COLO829 (cell line): ENCODE results near the gene STYX.
"Not testable (repeated sequence)": the region's sequence is repeated elsewhere in the genome, so short reads cannot be mapped to it uniquely, and the experiment has no call there.

ENCODE experiments used
- DNase-seq: peaks from one replicate; pipeline ENCODE4 v3.0.0; 2012; ENCODE audit warnings: low spot score

The STYX gene

DNA sequence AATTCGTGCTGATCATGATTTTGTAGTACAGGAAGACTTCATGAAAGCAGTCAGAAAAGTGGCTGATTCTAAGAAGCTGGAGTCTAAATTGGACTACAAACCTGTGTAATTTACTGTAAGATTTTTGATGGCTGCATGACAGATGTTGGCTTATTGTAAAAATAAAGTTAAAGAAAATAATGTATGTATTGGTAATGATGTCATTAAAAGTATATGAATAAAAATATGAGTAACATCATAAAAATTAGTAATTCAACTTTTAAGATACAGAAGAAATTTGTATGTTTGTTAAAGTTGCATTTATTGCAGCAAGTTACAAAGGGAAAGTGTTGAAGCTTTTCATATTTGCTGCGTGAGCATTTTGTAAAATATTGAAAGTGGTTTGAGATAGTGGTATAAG, 2.5 kb upstream of the STYX start:
- not testable (repeated sequence) for DNase-seq

- not testable (repeated sequence) for DNase-seq
Observed at GRCh38 chr14:52729035-52729434, 931 bp upstream of the STYX start.

- DNase-seq, result no peak
Observed at GRCh38 chr14:52729585-52729924, 411 bp upstream of the STYX start.

DNA sequence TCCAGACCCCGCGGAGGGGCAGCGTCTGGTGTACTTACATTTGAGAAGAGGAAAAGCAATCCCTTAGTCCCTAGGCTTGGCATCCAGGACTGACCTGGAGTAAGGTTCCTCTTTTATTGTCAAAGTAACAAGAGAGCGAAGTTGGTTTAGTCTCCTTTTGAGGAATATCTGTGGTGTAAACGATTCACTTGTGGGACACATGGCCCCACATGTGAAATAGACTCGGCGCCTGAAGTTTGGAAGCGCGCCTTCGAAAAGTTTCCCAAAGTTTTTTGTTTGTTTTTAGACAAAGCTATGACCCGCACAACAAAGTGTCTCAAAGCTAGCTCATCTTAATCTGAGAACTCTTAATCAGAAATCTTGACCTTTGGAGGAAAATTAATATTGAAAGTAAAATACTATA, 744 bp downstream of the STYX start:
- DNase-seq, result no peak

GRCh38 chr14:52733824-52734223, 3.9 kb downstream of the STYX start:
- DNase-seq, result no peak

- DNase-seq, result no peak
Observed at GRCh38 chr14:52735921-52736489, 6.0 kb downstream of the STYX start.

- DNase-seq, result no peak
Observed at GRCh38 chr14:52738409-52738808, 8.4 kb downstream of the STYX start.

GRCh38 chr14:52740751-52741150, 10.8 kb downstream of the STYX start:
- no peak for DNase-seq

DNA sequence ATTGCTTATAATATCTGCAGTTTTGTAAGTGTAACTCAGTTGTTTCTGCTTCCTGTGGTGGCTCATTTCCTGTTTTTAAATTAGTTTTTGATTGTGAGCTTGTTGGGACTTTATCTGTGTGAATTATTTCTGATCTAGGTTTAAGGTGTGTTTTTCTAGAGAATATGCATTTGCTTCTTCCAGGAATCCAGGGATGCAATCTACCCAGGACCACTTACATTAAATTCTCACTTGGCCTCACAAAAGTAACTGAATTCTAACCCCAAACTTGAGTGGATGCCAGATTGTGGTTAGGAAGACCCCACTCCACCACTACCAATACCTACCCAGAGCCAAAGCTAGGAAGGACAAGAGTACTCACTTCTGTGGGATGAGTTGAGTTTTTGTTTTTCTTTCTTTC, 11.9 kb downstream of the STYX start:
- no peak for DNase-seq

GRCh38 chr14:52748647-52749292, 18.8 kb downstream of the STYX start:
- no peak for DNase-seq

- no peak for DNase-seq
Observed at GRCh38 chr14:52755607-52756316, 25.8 kb downstream of the STYX start.

DNA sequence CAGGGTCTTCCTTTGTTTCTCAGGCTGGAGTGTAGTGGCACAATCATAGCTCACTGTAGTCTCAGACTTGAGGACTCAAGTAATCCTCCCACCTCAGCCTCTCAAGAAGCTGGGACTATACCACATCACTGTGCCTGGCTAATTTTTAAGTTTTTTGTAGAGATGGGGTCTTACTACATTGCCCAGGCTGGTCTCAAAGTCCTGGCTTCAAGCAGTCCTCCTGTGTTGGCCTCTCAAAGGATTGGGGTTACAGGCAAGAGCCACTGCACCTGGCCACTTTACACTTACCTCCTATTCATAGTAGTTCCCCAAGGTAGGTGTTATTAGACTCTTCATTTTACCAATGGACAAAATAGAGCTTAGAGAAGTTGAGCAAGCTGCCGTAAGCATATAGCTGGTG, 29.2 kb downstream of the STYX start:
- DNase-seq, result no peak

- DNase-seq, result not testable (repeated sequence)
Observed at GRCh38 chr14:52762923-52763322, 33.0 kb downstream of the STYX start.

- DNase-seq, result no peak
Observed at GRCh38 chr14:52767058-52767833, 37.3 kb downstream of the STYX start.

- no peak for DNase-seq
Observed at GRCh38 chr14:52769887-52770286, 39.9 kb downstream of the STYX start.

- no peak for DNase-seq
Observed at GRCh38 chr14:52776816-52777215, 46.9 kb downstream of the STYX start.

DNA sequence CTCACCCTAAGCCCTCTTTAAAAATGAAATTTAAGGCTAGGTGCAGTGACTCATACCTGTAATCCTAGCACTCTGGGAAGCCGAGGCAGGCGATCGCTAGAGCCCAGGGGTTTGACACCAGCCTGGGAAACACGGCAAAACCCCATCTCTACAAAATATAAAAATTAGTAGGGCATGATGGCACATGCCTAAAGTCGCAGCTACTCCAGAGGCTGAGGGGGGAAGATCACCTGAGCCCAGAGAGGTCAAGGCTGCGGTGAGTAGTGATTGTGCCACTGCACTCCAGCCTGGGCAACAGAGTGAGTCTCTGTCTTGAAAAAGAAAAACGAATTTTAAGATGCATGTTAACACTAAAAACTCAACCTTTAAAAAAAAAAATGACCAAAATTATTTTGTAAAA, 48.7 kb downstream of the STYX start:
- DNase-seq, result no peak

- DNase-seq, result no peak
Observed at GRCh38 chr14:52780893-52781292, 50.9 kb downstream of the STYX start.

GRCh38 chr14:52781629-52782028, 51.7 kb downstream of the STYX start:
- DNase-seq, result no peak

DNA sequence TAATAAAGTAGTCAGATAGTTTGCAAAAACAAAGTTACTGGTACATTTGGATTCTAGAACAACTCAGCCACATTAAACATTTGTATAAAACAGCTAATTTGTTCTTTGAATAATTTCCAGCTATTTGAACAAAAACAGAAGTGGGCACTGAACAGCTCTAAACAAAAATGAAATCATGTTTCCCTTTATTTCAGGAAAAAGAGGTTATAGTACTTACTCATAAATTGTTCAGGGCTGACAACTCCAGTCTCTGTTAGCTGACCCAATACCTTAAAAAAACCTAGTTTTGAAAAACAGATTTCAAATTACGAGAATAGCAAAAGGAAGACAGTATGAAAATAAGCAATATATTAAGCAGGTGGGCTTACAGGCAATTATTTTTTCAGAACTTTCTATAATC, 53.2 kb downstream of the STYX start:
- no peak for DNase-seq

GRCh38 chr14:52786887-52787286, 56.9 kb downstream of the STYX start:
- DNase-seq, result no peak

- DNase-seq, result no peak
Observed at GRCh38 chr14:52789118-52789517, 59.2 kb downstream of the STYX start.
